Subcutaneous abdominal adipose tissue (tissue), 5 donors: Measurements from ENCODE around the gene CD3D.
A peak's percentile ranks its signal among the peaks of the same experiment; 100 is the strongest.

Experiments
- H3K27ac ChIP-seq: one replicate; pipeline ENCODE4 v1.7.0; 2013; ENCODE audit warnings: low read depth, mild to moderate bottlenecking, inconsistent platforms, low read length, moderate library complexity
- H3K27me3 ChIP-seq, 5 donors: one replicate each; pipeline ENCODE4 v1.7.0; 2013; ENCODE audit warnings: low read length in 5 of 5, inconsistent platforms in 1 of 5; ENCODE audit not compliant: control insufficient read depth in 5 of 5, insufficient read depth in 4 of 5
- H3K36me3 ChIP-seq, 5 donors: one replicate each; pipeline ENCODE4 v1.7.0; 2013; ENCODE audit warnings: low read length in 5 of 5; ENCODE audit not compliant: control insufficient read depth in 5 of 5, insufficient read depth in 5 of 5
- H3K4me1 ChIP-seq, 5 donors: one replicate each; pipeline ENCODE4 v1.7.0; 2013; ENCODE audit warnings: low read length in 5 of 5, mild to moderate bottlenecking in 3 of 5, moderate library complexity in 1 of 5; ENCODE audit not compliant: control insufficient read depth in 5 of 5, insufficient read depth in 5 of 5
- H3K4me3 ChIP-seq, 5 donors: one replicate each; pipeline ENCODE4 v1.7.0; 2013; ENCODE audit warnings: low read length in 5 of 5, low read depth in 1 of 5
- H3K9ac ChIP-seq, 5 donors: one replicate each; pipeline ENCODE4 v1.7.0; 2013; ENCODE audit warnings: low read length in 5 of 5, mild to moderate bottlenecking in 4 of 5, moderate library complexity in 3 of 5
- H3K9me3 ChIP-seq, 5 donors: one replicate each; pipeline ENCODE4 v1.7.0; 2013; ENCODE audit warnings: low read length in 5 of 5; ENCODE audit not compliant: control insufficient read depth in 5 of 5
- donor health status: healthy.
- donor health status: healthy.
- donor health status: healthy.
- donor health status: healthy.
- donor health status: healthy.

Gene CD3D

GRCh38 chr11:118342503-118343161 is at the start of gene CD3D:
CD3D (minus strand) TSS chr11:118342705; CDS start chr11:118342607, 98 bp downstream.
- Histone ChIP-seq H3K9me3 (no peaks in the 10 kb centered on the region), H3K27ac (no peak within 1 kb of the TSS), H3K36me3 (no peaks in the 10 kb centered on the region), H3K4me1 (no peaks in the 10 kb centered on the region), H3K27me3 (peaks cover 0 to 9% (median 5%) of the 10 kb centered on the region in 5 donors), H3K9ac (no peak within 1 kb of the TSS), H3K4me3 (peak within 1 kb of the TSS in 1 of 5 donors; percentile 20)

- no peak overlapping the region for H3K27ac ChIP-seq
- H3K9me3 ChIP-seq, result no peaks in the 10 kb centered on the region
- no peaks in the 10 kb centered on the region for H3K27me3 ChIP-seq
- H3K4me3 ChIP-seq, result no peak overlapping the region
- peaks cover 79 to 100% (median 94%) of the 10 kb centered on the region in 5 donors for H3K36me3 ChIP-seq
- H3K9ac ChIP-seq, result no peak overlapping the region
- H3K4me1 ChIP-seq, result no peaks in the 10 kb centered on the region
Observed at GRCh38 chr11:118383657-118384056, 41.2 kb upstream of the CD3D start.

- Histone ChIP-seq H3K4me3 (no peak overlapping the region), H3K27ac (no peak overlapping the region), H3K4me1 (no peaks in the 10 kb centered on the region), H3K9me3 (no peaks in the 10 kb centered on the region), H3K36me3 (peaks cover 83 to 100% (median 97%) of the 10 kb centered on the region in 5 donors), H3K27me3 (no peaks in the 10 kb centered on the region), H3K9ac (no peak overlapping the region)
Observed at GRCh38 chr11:118382954-118383353, 40.4 kb upstream of the CD3D start.

DNA sequence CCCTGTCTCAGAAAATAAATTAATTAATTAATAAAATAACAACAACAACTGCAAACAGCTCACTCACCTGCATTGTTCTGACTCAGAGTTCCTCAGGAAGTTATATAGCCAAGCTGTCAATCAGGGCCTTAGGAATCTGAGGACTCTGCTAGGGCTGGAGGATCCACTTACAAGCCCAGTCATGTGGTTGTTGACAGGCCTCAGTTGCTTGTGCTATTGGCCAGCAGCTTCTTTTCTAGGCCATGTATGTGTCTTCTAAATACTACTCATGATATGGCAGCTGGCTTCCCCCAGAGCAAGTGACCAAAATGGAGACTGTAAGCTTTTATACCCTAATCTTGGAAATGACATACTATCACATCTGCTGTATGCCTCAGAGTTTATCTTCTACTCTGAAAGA is 38.1 kb upstream of the CD3D start:
- Histone ChIP-seq H3K9me3 (no peaks in the 10 kb centered on the region), H3K36me3 (peaks cover 65 to 95% (median 90%) of the 10 kb centered on the region in 5 donors), H3K4me3 (no peak overlapping the region), H3K9ac (no peak overlapping the region), H3K27me3 (no peaks in the 10 kb centered on the region), H3K27ac (no peak overlapping the region), H3K4me1 (no peaks in the 10 kb centered on the region)

DNA sequence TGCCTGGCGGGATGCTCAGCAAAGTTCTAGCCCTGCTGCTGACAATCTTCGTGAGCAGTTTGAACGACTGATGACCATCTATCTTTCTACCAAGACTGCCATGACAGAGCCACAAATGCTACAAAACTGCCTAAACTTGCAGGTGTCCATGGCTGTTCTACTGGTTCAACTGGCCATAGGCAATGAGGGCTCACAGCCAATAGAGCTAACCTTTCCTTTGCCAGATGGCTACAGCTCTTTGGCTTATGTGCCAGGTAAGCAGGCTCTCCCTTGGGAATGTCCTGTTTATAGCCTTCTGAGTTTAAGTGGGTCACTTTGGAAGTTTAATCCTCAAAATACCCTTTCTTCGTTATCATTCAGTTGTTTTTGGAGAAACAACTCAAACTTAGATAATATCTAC is 37.0 kb upstream of the CD3D start:
- no peak overlapping the region for H3K4me3 ChIP-seq
- no peaks in the 10 kb centered on the region for H3K9me3 ChIP-seq
- peaks cover 0 to 7% (median 4%) of the 10 kb centered on the region in 5 donors for H3K4me1 ChIP-seq
- no peak overlapping the region for H3K27ac ChIP-seq
- peaks cover 54 to 93% (median 83%) of the 10 kb centered on the region in 5 donors for H3K36me3 ChIP-seq
- no peak overlapping the region for H3K9ac ChIP-seq
- H3K27me3 ChIP-seq, result no peaks in the 10 kb centered on the region

DNA sequence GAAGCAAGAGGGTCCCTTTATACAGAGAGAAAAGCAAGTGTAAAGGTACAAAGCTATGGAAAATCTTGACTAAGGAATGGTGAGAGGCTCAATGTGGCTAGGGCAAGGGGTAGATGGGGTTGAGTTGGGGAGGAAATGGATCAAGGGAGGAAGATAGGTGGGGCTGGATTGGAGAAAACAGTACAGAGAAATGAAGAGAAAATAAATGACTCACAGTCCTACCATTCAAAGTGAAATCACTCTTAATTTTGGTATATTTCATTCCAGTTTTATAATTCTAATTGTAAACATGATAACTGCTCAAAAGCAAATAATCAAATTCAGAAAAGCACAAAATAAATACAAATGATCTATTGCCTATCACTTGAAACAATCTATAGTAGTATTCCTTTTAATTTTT is 33.5 kb upstream of the CD3D start:
- H3K27me3 ChIP-seq, result no peaks in the 10 kb centered on the region
- H3K4me1 ChIP-seq, result peaks cover 0 to 10% (median 4%) of the 10 kb centered on the region in 5 donors
- H3K27ac ChIP-seq, result no peak overlapping the region
- H3K9me3 ChIP-seq, result no peaks in the 10 kb centered on the region
- no peak overlapping the region for H3K4me3 ChIP-seq
- peaks cover 48 to 93% (median 84%) of the 10 kb centered on the region in 5 donors for H3K36me3 ChIP-seq
- H3K9ac ChIP-seq, result no peak overlapping the region

GRCh38 chr11:118374729-118375128 is 32.2 kb upstream of the CD3D start:
- Histone ChIP-seq H3K4me1 (peaks cover 0 to 10% (median 4%) of the 10 kb centered on the region in 5 donors), H3K4me3 (no peak overlapping the region), H3K36me3 (peaks cover 45 to 93% (median 82%) of the 10 kb centered on the region in 5 donors)

DNA sequence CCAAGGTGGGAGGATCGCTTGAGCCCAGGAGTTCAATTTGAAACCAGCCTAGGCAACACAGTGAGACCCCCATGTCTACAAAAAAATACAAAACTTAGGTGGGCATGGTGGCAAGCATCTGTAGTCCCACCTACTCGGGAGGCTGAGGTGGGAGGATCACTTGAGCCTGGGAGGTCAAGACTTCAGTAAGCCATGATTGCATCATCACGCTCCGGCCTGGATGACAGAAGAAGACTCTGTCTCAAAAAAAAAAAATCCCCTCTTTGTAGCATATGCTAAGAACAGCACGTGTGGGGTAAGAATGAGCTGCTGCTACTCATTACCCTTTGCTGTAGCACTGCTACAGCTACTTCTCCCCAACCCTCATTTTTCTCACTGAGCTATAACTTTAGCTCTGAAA is 31.4 kb upstream of the CD3D start:
- Histone ChIP-seq H3K9me3 (no peaks in the 10 kb centered on the region), H3K9ac (no peak overlapping the region), H3K4me3 (no peak overlapping the region), H3K4me1 (peaks cover 0 to 10% (median 4%) of the 10 kb centered on the region in 5 donors), H3K36me3 (peaks cover 45 to 93% (median 82%) of the 10 kb centered on the region in 5 donors), H3K27ac (no peak overlapping the region), H3K27me3 (no peaks in the 10 kb centered on the region)

More at GRCh38 chr11:118374729-118375128, 32.2 kb upstream of the CD3D start:
- H3K27ac ChIP-seq, result no peak overlapping the region
- H3K9ac ChIP-seq, result peak overlapping the region in 1 of 5 donors; percentile 39
- no peaks in the 10 kb centered on the region for H3K27me3 ChIP-seq
- H3K9me3 ChIP-seq, result no peaks in the 10 kb centered on the region

GRCh38 chr11:118373263-118373662 is 30.8 kb upstream of the CD3D start:
- H3K9me3 ChIP-seq, result no peaks in the 10 kb centered on the region
- no peak overlapping the region for H3K27ac ChIP-seq
- no peak overlapping the region for H3K4me3 ChIP-seq
- H3K4me1 ChIP-seq, result peaks cover 0 to 10% (median 4%) of the 10 kb centered on the region in 5 donors
- H3K27me3 ChIP-seq, result no peaks in the 10 kb centered on the region
- peaks cover 44 to 93% (median 82%) of the 10 kb centered on the region in 5 donors for H3K36me3 ChIP-seq
- H3K9ac ChIP-seq, result no peak overlapping the region

DNA sequence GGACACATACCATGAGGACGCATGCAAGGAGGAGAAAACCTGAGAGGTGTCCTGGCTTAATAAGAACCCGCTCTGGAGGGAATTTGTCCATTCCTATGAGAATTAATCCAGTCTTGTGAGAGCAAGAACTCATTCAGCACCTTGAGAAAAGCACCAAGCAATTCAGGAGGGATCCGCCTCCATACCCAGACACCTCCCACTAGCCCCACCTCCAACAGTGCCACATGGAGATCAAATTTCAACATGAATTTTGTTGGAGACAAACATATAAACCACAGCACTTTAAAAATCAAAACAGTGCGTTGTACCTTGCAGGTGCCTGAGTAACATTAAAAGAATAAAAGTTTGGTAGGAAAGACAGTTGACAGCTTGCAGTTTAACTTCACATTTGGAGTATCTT is 28.3 kb upstream of the CD3D start:
- Histone ChIP-seq H3K9ac (no peak overlapping the region), H3K36me3 (peaks cover 46 to 87% (median 76%) of the 10 kb centered on the region in 5 donors), H3K4me3 (no peak overlapping the region), H3K27me3 (no peaks in the 10 kb centered on the region), H3K9me3 (no peaks in the 10 kb centered on the region), H3K4me1 (peaks cover 0 to 10% (median 4%) of the 10 kb centered on the region in 5 donors), H3K27ac (no peak overlapping the region)
